Right forelimb (tissue), 1 donor: ENCODE data around the gene HSPA13.
"Not testable (repeated sequence)": the region's sequence is repeated elsewhere in the genome, so short reads cannot be mapped to it uniquely, and the experiment has no call there.

Source experiments
- DNase-seq: peaks from one replicate; pipeline ENCODE4 v3.0.0-alpha.2; 2018

HSPA13 gene, protein sequence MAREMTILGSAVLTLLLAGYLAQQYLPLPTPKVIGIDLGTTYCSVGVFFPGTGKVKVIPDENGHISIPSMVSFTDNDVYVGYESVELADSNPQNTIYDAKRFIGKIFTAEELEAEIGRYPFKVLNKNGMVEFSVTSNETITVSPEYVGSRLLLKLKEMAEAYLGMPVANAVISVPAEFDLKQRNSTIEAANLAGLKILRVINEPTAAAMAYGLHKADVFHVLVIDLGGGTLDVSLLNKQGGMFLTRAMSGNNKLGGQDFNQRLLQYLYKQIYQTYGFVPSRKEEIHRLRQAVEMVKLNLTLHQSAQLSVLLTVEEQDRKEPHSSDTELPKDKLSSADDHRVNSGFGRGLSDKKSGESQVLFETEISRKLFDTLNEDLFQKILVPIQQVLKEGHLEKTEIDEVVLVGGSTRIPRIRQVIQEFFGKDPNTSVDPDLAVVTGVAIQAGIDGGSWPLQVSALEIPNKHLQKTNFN

DNA sequence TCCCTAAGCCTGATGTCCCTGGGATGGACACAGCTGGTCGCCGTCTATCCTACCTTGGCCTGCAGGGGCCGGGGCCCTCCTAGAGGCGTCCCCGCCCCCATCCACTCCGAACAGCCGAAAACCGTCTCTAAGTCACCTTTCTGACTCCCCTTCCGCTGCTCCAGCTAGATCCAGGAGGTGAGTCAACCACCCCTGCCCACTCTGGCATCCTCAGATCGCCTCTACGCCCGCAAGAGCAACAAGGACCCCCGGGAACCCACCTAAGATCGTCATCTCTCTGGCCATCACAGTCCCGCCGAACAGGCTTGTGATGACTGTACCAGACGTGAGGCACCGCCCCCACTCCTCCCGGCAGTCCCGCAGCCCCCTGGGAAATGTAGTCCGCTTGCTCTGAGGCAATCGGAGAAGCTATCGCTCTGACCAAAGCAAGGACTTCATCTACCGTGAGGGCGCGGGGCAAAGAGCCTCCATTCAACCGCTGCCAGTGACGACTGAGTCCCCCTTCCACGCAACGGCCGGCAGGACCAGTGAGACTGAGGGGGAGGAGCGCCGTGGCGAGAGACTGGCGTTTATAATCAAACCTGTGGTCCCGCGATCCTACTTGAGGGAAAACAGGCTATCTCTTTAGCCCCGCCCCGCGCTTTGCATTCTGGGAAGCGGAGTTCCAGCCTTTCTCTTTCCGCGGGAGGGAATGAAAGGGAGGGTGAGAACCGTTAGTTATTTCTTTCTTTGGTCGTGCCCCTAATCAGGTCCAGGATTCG, at the start of gene HSPA13:
Gene HSPA13 (minus strand): TSS at position 312 of the 761 bp plus-strand sequence. CDS start 27 bp downstream, at position 285.
- peak; percentile 99 for DNase-seq

DNA sequence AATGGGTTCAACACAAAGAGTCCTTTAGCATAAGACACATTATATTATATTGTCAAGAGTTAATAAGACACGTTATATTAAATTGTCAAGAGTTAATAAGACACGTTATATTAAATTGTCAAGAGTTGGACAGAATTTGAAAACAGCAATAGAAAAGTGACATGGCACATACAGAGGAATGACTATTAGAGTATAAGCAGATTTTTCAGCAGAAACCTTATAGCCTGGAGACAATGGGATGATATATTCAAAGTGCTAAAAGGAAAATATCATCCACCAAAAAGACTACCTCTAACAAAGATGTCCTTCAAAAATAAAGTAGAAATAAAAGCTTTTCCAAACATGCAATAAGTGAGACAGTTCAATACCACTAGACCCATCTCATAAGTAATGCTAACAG, 36.0 kb upstream of the HSPA13 start:
- DNase-seq, result no peak

DNA sequence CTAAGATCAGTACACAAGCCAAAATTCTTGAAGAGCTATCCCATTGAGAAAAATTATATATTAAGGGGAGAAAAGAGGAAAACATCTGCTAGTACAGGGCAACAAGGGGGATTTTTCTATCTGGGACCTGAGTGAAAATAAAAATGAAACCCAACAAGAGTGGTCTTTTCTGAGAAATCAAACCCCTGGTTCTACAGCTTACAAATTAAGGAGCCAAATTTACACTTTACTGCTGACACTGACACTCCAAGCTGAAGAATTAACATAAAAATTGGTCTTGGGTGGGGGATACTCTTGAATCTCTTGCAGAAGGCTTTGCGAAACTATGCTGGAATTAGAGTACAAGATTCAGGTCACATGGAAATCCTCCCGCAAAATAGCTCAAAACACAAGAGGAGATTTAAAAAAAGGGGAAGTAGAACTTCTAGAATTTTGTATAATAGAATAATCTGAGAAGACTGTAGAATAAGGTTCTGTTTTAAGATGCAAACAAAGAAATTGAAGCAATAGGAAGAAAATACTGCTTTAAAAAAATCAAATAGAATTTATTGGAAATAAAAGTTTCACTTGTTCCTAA, 32.1 kb upstream of the HSPA13 start:
- DNase-seq, result no peak

DNA sequence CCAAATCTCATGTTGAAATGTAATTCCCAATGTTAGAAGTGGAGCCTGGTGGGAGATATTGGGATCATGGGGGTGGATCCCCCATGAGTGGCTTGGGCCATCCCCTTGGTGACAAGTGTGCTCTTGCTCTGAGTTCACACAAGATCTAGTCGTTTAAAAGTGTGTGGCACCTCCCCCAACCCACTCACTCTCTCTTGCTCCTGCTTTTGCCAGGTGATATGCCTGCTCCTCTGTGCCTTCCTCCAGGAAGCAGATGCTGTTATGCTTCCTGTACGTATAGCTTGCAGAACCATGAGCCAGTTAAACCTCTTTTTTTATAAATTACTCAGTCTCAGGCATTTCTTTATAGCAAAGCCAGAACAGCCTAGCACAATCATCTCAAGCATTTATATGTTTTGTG, 23.0 kb upstream of the HSPA13 start:
- DNase-seq, result no peak

DNA sequence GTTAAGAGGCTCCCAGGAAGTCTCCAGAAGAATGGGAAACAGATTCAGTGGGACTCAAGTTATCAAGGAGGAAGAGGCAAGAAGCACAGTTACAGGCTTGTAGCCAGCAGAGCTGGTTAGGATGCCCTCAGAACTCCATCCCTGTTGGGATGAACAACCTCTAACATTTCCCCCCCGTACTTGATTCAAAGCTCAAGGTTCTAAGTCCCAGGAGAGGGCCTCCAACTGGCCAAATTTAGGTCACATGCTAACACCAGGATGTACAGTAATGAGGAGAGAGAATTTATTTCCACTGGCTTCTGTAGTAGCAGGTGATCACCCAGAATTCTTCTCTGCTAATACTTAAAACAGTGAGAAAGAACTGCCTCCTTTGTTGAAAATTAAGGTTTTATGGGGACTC, 22.3 kb upstream of the HSPA13 start:
- no peak for DNase-seq

DNA sequence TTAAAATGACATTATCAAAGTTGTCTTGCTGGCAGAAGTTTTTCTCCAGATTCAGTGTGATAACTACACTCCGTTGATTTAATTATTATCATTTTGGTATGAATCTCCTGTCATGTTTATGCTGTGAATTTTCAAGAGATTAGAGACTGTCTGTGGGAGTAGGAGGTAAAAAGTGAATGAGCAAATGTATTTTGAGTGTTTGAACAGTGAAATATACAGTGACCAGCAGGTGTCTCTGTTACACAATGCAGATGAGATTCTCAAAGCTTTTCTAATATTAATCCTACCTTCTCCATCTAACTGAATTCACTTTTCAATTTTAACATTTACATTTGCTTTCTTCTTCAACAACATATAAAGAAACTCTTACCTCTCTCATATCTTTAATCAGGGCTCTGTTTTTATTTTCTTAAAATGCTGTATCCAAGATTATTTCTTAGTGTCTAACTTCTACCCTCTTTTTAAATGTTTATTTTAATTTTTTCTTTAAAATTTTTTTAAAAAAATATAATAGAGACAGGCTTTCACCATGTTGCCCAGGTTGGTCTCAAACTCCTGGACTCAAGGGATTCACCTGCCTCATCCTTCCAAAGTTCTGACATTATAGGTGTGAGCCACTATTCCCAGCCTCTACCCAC, 20.9 kb upstream of the HSPA13 start:
- DNase-seq, result no peak

DNA sequence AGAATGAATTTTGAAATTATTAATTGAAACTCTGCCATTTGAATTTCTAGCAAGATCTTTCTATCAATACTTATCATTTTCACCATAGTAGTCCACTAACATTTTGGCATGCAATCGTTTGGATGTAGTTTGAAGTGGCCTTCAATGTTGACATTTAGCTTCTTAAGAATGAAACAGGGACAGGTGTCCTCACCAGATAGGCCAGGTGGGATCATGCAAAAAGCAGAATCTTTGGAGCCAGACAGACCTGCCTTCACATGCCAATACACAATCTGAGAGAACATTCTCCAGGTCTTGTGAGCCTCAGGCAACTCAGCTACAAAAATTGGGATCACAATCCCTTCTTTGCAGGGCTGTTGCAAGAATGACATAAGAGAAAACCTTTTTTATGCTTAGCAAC, 18.3 kb upstream of the HSPA13 start:
- DNase-seq, result no peak

DNA sequence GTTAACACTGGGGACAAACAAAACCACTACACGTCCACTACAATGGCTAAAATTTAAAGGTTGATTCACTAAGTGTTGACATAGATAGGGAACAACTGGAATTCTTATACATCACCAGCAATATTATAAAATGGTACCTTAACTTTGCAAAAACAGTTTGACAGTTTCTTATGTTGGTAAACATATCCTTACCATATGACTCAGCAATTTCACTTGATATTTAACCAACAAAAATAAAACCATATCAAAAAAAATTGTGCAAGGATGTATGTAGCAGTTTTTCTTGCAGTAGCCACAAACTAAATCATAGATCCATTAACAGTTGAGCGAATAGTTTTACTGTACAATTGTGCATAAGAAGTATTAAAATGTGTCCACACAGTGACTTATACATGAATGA, 5.3 kb upstream of the HSPA13 start:
- DNase-seq, result no peak

DNA sequence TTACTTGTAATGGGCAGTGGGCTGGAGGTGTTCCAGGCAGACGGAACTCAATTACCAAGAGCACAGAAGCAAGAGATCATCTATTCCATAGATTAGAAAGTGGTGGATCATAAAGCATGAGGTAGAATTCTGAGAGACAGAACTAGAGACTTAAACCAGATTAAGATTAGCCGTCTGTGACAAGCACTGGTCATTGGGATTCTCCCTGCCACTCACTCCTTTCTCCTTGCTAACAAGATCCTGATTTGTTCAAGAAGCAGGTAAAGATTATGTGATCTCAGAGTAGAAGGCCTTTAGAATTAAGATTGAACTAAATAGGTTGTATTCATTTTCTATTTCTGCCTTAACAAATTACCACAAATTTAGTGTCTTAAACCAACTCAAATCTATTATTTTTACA, 1.5 kb upstream of the HSPA13 start:
- DNase-seq, result no peak

DNA sequence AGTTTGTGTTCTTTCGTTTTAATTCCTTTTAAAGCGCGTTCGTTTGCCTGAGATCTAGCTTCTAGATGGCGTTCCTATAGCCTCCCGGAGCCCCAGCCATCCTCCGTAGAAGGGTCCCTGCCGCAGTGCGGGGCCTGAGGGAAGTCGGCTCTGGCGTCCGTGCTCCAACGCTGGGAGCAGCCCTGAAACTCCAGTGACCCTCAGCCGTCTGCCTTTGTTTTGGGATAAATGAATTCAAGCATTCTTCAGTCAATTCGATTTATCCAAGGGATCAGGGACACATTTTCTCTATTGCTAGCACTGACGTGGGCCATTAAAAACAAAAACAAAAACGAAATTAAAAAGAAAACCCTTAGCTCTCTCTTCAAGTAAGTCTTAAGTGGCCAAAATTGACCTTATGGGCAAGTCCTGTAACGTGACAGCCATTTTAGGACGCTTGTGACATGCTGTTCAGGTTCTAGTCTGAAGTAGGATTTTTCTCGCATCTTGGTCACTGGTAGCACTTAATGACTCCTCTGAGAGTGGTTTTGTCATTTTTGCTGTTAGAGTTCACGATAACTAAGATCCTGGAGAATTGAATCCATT, 742 bp upstream of the HSPA13 start:
- DNase-seq, result no peak

DNA sequence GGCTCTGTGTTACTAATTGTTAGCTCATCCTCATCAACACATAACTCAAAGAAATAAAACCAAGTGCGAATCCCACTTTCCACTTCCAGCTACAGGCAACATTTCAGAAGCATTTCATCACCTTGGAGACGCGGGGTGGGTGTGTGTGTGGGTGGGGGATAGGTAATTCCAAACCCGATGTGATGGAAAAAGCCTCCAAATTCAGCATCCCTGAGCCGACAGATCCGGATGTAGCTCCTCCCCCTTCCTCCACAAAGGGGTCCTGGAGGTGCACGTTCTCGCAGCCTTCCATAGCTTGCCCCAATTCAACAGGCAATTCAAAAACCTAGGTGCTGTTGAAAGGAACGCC, 486 bp downstream of the HSPA13 start:
- DNase-seq, result no peak

DNA sequence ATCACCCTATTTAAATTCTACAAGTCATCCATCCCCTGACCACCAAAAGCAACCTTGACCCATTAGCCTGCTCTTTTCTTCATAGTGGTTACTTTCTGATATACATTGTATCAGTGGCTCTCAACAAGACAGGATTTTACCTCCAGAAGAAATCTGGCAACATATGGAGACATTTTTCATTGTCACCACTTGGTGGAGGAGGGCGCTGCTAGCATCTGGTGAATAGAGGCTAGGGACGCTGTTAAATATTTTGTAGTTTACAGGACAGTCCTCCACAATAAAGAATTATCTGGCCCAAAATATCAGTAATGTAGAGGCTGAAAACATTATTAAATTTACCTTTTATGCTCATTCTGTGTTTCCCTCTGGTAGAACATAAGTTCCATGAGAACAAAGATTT, 6.1 kb downstream of the HSPA13 start:
- DNase-seq, result no peak

DNA sequence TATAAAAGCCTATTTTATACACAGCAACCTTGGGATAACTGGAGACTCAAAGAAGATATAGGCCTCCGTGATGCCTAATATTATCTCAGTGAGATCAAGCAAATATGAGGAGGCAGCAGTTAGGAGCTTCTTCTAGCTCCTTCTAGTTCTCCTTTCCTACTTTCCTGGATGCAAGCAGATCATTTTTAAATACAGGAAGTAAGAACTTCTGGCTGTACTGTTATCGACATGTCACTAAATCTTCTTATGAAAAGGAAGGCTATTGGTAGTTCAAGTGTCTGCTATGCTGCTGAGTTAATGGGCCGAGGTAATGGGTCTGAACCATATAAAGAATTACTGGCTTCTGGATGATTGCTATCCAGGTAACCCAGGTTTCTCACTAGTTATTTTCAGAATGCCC, 15.9 kb downstream of the HSPA13 start:
- DNase-seq, result no peak

DNA sequence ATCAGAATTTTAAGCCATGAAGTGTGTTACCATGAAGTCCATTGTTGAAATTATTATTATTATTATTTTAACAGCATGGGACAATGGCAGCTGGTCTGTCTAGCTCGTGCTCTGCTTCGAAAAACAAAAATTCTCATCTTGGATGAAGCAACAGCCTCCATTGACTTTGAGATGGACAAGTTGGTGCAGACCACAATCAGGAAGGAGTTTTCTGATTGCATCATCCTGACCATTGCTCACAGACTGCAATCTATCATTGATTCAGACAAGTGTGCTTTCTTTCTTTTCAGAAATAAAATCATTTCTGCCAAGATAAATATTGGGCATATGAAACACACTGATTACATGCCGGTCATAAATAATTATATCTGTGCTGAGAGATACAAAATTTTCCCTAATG, 21.0 kb downstream of the HSPA13 start:
- DNase-seq, result no peak

DNA sequence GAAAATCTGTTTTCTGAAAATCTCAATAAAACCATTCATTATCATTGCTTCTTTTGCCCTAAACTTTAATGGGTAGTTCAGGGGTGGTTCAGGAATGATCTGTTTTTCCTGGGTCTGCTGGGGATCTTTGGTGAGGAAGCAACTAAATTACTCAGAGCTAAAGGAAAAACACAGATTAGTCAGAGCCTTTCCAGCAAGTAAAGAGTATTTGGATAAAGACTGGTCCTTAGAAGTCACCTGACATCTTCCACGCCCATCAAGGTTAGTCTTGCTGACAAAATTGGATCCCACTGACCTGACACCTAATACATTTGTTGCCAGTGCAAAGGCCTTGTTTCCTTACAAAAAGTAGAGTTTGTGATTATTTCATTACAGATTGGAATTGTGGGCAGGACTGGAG, 24.2 kb downstream of the HSPA13 start:
- no peak for DNase-seq

DNA sequence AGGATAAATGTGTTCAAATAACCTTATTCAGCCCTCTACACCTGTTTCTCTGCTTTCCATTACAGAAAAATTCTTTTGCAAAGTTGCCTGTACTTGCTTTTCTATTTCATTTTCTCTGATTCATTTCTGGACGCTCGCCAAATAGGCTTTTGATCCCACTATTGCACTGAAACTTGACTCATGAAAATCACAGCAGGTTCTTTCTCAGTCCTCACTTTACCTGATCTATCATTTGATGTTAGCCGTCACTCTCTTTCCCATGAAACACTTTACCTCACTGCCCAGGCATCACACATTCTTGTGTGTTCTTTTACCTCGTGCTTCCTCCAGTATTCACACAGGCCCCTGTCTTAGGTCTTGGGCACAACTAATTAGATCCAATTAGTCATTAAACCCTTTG, 26.2 kb downstream of the HSPA13 start:
- no peak for DNase-seq

DNA sequence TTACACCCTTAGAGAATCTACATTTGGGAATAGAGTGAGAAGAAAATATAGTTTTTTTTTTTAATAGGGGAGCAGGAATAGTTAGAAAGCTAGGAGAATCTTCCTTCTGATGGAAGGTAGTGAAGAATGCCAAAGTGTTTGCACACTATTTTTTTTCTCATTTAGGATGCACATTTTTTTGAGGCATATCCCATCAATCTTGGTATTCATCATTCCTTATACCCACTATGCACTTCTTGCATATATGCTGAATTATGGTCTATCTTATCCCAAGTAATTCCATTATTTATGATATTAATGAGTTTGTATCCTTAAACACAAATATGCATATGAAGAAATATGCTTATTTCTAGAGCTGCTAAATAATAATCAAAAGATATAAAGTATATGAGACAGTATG, 28.4 kb downstream of the HSPA13 start:
- no peak for DNase-seq

DNA sequence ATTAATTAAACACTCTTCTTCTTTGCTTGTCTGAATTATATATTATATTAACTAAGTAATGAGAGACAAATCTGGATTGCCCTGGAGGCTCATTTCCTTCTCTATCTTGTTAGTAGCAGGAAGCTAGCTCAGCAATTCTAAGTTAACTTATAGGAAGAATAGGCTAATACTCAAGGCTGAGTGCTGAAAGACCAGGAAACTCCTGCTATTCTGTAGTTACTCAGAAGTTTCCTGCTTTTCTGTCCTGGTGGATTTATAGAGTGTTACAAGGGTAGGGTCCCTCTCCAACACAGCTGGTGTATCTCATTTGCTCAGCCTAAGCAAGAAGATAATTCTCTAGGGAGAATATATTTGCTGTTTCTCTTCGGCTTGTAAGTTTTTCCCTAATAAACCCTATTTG, 29.2 kb downstream of the HSPA13 start:
- DNase-seq, result no peak

DNA sequence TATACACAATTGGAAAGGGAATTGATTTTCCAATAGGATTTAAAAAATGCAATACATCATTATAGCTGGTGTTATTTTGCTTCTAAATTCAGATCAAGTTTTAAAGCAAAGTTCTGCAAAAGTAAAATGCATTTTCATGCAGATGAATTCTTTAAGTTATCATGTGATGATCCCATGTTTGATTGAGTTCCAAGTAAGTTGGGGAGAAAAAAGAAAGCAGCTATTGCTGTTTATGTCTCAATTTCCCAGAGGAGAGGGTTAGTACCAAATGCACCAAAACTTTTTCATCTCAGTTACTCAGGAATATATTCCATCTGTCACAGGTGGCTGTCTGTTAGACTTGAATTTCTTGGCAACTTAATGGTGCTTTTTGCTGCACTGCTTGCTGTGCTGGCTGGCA, 29.7 kb downstream of the HSPA13 start:
- no peak for DNase-seq

DNA sequence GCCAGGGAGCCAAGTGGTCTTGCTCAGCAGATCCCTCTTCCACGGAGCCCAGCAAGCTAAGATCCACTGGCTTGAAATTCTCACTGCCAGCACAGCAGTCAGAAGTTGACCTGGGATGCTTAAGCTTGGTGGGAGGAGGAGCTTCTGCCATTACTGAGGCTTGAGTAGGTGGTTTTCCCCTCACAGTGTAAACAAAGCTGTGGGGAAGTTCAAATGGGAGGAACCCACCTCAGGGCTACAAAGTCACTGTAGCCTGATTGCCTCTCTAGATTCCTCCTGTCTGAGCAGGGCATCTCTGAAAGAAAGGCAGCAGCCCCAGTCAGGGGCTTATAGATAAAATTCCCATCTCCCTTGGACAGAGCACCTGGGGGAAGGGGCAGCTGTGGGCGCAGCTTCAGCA, 55.6 kb downstream of the HSPA13 start:
- not testable (repeated sequence) for DNase-seq

DNA sequence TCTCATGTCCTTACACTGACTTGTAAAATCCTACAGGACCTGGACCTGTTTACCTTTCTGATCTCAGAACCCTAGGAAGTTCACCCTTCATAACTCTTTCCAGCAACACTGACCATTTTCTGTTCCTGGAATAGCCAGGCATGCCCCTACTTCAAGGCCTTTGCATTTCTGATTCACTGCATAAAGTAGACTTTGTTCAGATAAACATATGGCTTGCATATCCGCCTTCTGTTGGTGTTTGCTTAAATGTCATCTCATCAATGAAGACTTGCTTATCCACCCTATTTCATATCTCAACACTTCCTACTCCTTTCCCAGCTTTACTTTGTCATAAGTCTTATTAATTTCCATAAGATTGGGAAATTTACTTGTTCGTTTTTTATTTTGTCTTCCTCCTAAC, 57.4 kb downstream of the HSPA13 start:
- no peak for DNase-seq
